SU-DHL-6 (cell line): ENCODE results near the gene OR2H1.

Source experiments
- CTCF ChIP-seq: fragments of 200-600 bp; sonication (generic); IDR thresholded peaks from one replicate; pipeline ENCODE4 v1.5.1; 2017; ENCODE audit warnings: antibody characterized with exemption, mild to moderate bottlenecking, low read length, moderate library complexity; ENCODE audit not compliant: insufficient read depth, poor library complexity, severe bottlenecking
- EZH2phosphoT487 ChIP-seq: fragments of 200-600 bp; sonication (generic), shearing (Covaris generic); conservative IDR thresholded peaks from 2 replicates; pipeline ENCODE4 v1.6.1; 2018; ENCODE audit warnings: mild to moderate bottlenecking, antibody characterized with exemption, low read length, moderate library complexity, mixed read lengths

GRCh38 chr6:29499704-29500103 lies 42.7 kb downstream of the OR2H1 start:
- TF ChIP-seq CTCF = no peak
- no peak for TF ChIP-seq EZH2phosphoT487
